ENCODE measurements around the gene ZDHHC5. TPM values are rescaled to one million over a fixed set of nuclear protein-coding genes. Genes with fewer than 3 reads are reported as not detected.
A peak's percentile ranks its signal among the peaks of the same experiment; 100 is the strongest.

ZDHHC5 gene
- 10 to 100 TPM; 36.5 to 57.7 (median 47.8) TPM for total RNA-seq

GRCh38 chr11:57667736-57668433 lies at the start of gene ZDHHC5:
Gene ZDHHC5 (plus strand): TSS chr11:57668114. CDS start chr11:57673091, 4,977 bp downstream.
- peaks cover 11 to 15% (median 14%) of the 10 kb centered on the region in 4 donors for H3K36me3 ChIP-seq
- DNase-seq (ENCODE audit: extremely low spot score): peak; percentile 100
- 1% methylated on average over 19 of the region's 96 CpGs for WGBS
- H3K4me1 ChIP-seq: peaks cover 28 to 43% (median 35%) of the 10 kb centered on the region in 4 donors
- peak within 1 kb of the TSS; percentile 97 to 99 (median 98) for H3K27ac ChIP-seq (replicated peaks in 1 of 4)
- H3K27me3 ChIP-seq: no peaks in the 10 kb centered on the region
- H3K4me3 ChIP-seq: peak within 1 kb of the TSS; percentile 93 to 96 (median 94)
- H3K9me3 ChIP-seq: no peaks in the 10 kb centered on the region
- intact Hi-C loops (cut with DNase I): loop anchor here (10.0 kb wide), 2 partner anchors 343 to 917 kb away; partner anchors contain the start of gene TNKS1BP1
- TF ChIP-seq POLR2AphosphoS5 (IDR thresholded peaks at IDR 0.05) (peak; percentile 76 to 78), POLR2A (IDR thresholded peaks at IDR 0.05; ENCODE audit: low read depth) (peak; percentile 30), CTCF (IDR thresholded peaks at IDR 0.05) (peak; percentile 51 to 56 (median 52)), EP300 (IDR thresholded peaks at IDR 0.05) (no peak)

- no peaks in the 10 kb centered on the region for H3K27me3 ChIP-seq
- intact Hi-C loops (cut with DNase I): no loop called here
- 80% methylated on average over 2 of the region's 2 CpGs for WGBS
- TF ChIP-seq EP300 (IDR thresholded peaks at IDR 0.05): no peak
- TF ChIP-seq POLR2AphosphoS5 (IDR thresholded peaks at IDR 0.05): no peak
- TF ChIP-seq POLR2A (IDR thresholded peaks at IDR 0.05; ENCODE audit: low read depth): no peak
- no peak for TF ChIP-seq CTCF (IDR thresholded peaks at IDR 0.05)
- DNase-seq (ENCODE audit: extremely low spot score): no peak
- peaks cover 18 to 35% (median 33%) of the 10 kb centered on the region in 4 donors for H3K36me3 ChIP-seq
- no peak overlapping the region for H3K27ac ChIP-seq (replicated peaks in 1 of 4)
- H3K9me3 ChIP-seq: no peaks in the 10 kb centered on the region
- no peak overlapping the region for H3K4me3 ChIP-seq
- H3K4me1 ChIP-seq: no peaks in the 10 kb centered on the region
These were observed 49.5 kb upstream of the ZDHHC5 start for GRCh38 chr11:57618438-57618837.

- TF ChIP-seq POLR2A (IDR thresholded peaks at IDR 0.05; ENCODE audit: low read depth): no peak
- no peak for TF ChIP-seq POLR2AphosphoS5 (IDR thresholded peaks at IDR 0.05)
- no peak for TF ChIP-seq EP300 (IDR thresholded peaks at IDR 0.05)
- TF ChIP-seq CTCF (IDR thresholded peaks at IDR 0.05): no peak
- WGBS: 91% methylated on average over 2 of the region's 2 CpGs
- Histone ChIP-seq H3K4me1 (no peaks in the 10 kb centered on the region), H3K27me3 (no peaks in the 10 kb centered on the region), H3K27ac (replicated peaks in 1 of 4) (no peak overlapping the region), H3K9me3 (no peaks in the 10 kb centered on the region), H3K4me3 (no peak overlapping the region), H3K36me3 (peaks cover 9 to 26% (median 24%) of the 10 kb centered on the region in 4 donors)
- intact Hi-C loops (cut with DNase I): no loop called here
- no peak for DNase-seq (ENCODE audit: extremely low spot score)
These were observed 48.6 kb upstream of the ZDHHC5 start for GRCh38 chr11:57619331-57619730.

- no peaks in the 10 kb centered on the region for H3K9me3 ChIP-seq
- intact Hi-C loops (cut with DNase I): no loop called here
- peaks cover 5 to 15% (median 13%) of the 10 kb centered on the region in 4 donors for H3K36me3 ChIP-seq
- H3K4me3 ChIP-seq: no peak overlapping the region
- no peak for DNase-seq (ENCODE audit: extremely low spot score)
- no peak overlapping the region for H3K27ac ChIP-seq (replicated peaks in 1 of 4)
- H3K27me3 ChIP-seq: no peaks in the 10 kb centered on the region
- no peak for TF ChIP-seq EP300 (IDR thresholded peaks at IDR 0.05)
- no peak for TF ChIP-seq POLR2A (IDR thresholded peaks at IDR 0.05; ENCODE audit: low read depth)
- TF ChIP-seq POLR2AphosphoS5 (IDR thresholded peaks at IDR 0.05): no peak
- TF ChIP-seq CTCF (IDR thresholded peaks at IDR 0.05): no peak
- no peaks in the 10 kb centered on the region for H3K4me1 ChIP-seq
These were observed 47.4 kb upstream of the ZDHHC5 start for GRCh38 chr11:57620467-57620866.

All from esophagus muscularis mucosa (tissue), 4 donors.